ENCODE measurements around the gene INIP. TPM values are rescaled to one million over a fixed set of nuclear protein-coding genes. Genes with fewer than 3 reads are reported as not detected.
A peak's percentile ranks its signal among the peaks of the same experiment; 100 is the strongest.

INIP gene, protein sequence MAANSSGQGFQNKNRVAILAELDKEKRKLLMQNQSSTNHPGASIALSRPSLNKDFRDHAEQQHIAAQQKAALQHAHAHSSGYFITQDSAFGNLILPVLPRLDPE
- total RNA-seq (14.6 TPM), polyA plus RNA-seq (10 to 100 TPM; 33.4 to 55.4 (median 54.3) TPM)

- peaks cover 6% of the 10 kb centered on the region for H3K27me3 Mint-ChIP-seq
Observed at GRCh38 chr9:112717661-112718331, at the start of gene INIP. INIP (minus strand) TSS chr9:112718117; CDS start chr9:112716485, 1,632 bp downstream.

GRCh38 chr9:112765281-112765680 lies 47.4 kb upstream of the INIP start:
- H3K4me1 Mint-ChIP-seq: peaks cover 12 to 46% (median 30%) of the 10 kb centered on the region in 4 donors

More at GRCh38 chr9:112717661-112718331, at the start of gene INIP:
- peak within 1 kb of the TSS; percentile 92 for H3K4me3 ChIP-seq (ENCODE audit: low read depth, low read length)
- Mint-ChIP-seq H3K4me1 (peaks cover 14 to 41% (median 24%) of the 10 kb centered on the region in 4 donors), H3K27ac (peak within 1 kb of the TSS; percentile 92 to 98 (median 98)), H3K9me3 (peaks cover 0 to 1% (median 0%) of the 10 kb centered on the region in 7 donors), H3K36me3 (peaks cover 3% of the 10 kb centered on the region), H3K4me3 (peak within 1 kb of the TSS; percentile 97 to 99 (median 98))
- peaks cover 7% of the 10 kb centered on the region for H3K36me3 ChIP-seq (ENCODE audit: control insufficient read depth, insufficient read depth, low read length)
- H3K9me3 ChIP-seq (ENCODE audit: control insufficient read depth in 2 of 2, low read length in 2 of 2): no peaks in the 10 kb centered on the region
- H3K4me1 ChIP-seq (ENCODE audit: control insufficient read depth, insufficient read depth, low read length, poor library complexity, severe bottlenecking): peaks cover 24% of the 10 kb centered on the region
- H3K27me3 ChIP-seq (ENCODE audit: control insufficient read depth, insufficient read depth, low read length): no peaks in the 10 kb centered on the region
- peak; percentile 96 to 99 (median 98) for DNase-seq
- peak; percentile 93 for ATAC-seq (ENCODE audit: low read depth in 2 of 2)
- H3K27ac ChIP-seq (ENCODE audit: insufficient read depth, low read length, poor library complexity, severe bottlenecking): peak within 1 kb of the TSS; percentile 95

GRCh38 chr9:112764837-112765236 lies 46.9 kb upstream of the INIP start:
- Histone ChIP-seq H3K27me3 (ENCODE audit: control insufficient read depth, insufficient read depth, low read length) (no peaks in the 10 kb centered on the region), H3K27ac (ENCODE audit: insufficient read depth, low read length, poor library complexity, severe bottlenecking) (no peak overlapping the region), H3K36me3 (ENCODE audit: control insufficient read depth, insufficient read depth, low read length) (no peaks in the 10 kb centered on the region), H3K4me1 (ENCODE audit: control insufficient read depth, insufficient read depth, low read length, poor library complexity, severe bottlenecking) (peaks cover 4% of the 10 kb centered on the region), H3K9me3 (ENCODE audit: control insufficient read depth in 2 of 2, low read length in 2 of 2) (peaks cover 3 to 5% of the 10 kb centered on the region in 2 experiments), H3K4me3 (ENCODE audit: low read depth, low read length) (no peak overlapping the region)
- Mint-ChIP-seq H3K9me3 (peaks cover 0 to 8% (median 3%) of the 10 kb centered on the region in 7 donors), H3K4me1 (peaks cover 12 to 50% (median 32%) of the 10 kb centered on the region in 4 donors), H3K27ac (peak overlapping the region in 2 of 3 donors; percentile 13 to 44), H3K36me3 (peaks cover 28% of the 10 kb centered on the region), H3K27me3 (no peaks in the 10 kb centered on the region), H3K4me3 (no peak overlapping the region)
- no peak for ATAC-seq (ENCODE audit: low read depth in 2 of 2)
- DNase-seq: no peak

More at GRCh38 chr9:112765281-112765680, 47.4 kb upstream of the INIP start:
- peaks cover under 1% of the 10 kb centered on the region for H3K36me3 ChIP-seq (ENCODE audit: control insufficient read depth, insufficient read depth, low read length)
- ATAC-seq (ENCODE audit: low read depth in 2 of 2) (no peak), DNase-seq (no peak)
- Mint-ChIP-seq H3K4me3 (no peak overlapping the region), H3K9me3 (peaks cover 0 to 8% (median 3%) of the 10 kb centered on the region in 7 donors), H3K36me3 (peaks cover 28% of the 10 kb centered on the region), H3K27ac (peak overlapping the region in 1 of 3 donors; percentile 13), H3K27me3 (no peaks in the 10 kb centered on the region)
- no peaks in the 10 kb centered on the region for H3K27me3 ChIP-seq (ENCODE audit: control insufficient read depth, insufficient read depth, low read length)
- no peak overlapping the region for H3K27ac ChIP-seq (ENCODE audit: insufficient read depth, low read length, poor library complexity, severe bottlenecking)
- H3K4me1 ChIP-seq (ENCODE audit: control insufficient read depth, insufficient read depth, low read length, poor library complexity, severe bottlenecking): peaks cover 4% of the 10 kb centered on the region
- peaks cover 3 to 5% of the 10 kb centered on the region in 2 experiments for H3K9me3 ChIP-seq (ENCODE audit: control insufficient read depth in 2 of 2, low read length in 2 of 2)
- H3K4me3 ChIP-seq (ENCODE audit: low read depth, low read length): no peak overlapping the region

- Histone ChIP-seq H3K27me3 (ENCODE audit: control insufficient read depth, insufficient read depth, low read length) (no peaks in the 10 kb centered on the region), H3K4me3 (ENCODE audit: low read depth, low read length) (no peak overlapping the region), H3K27ac (ENCODE audit: insufficient read depth, low read length, poor library complexity, severe bottlenecking) (no peak overlapping the region), H3K36me3 (ENCODE audit: control insufficient read depth, insufficient read depth, low read length) (no peaks in the 10 kb centered on the region), H3K4me1 (ENCODE audit: control insufficient read depth, insufficient read depth, low read length, poor library complexity, severe bottlenecking) (peaks cover 4% of the 10 kb centered on the region), H3K9me3 (ENCODE audit: control insufficient read depth in 2 of 2, low read length in 2 of 2) (peaks cover 3 to 5% of the 10 kb centered on the region in 2 experiments)
- H3K27me3 Mint-ChIP-seq: no peaks in the 10 kb centered on the region
- H3K9me3 Mint-ChIP-seq: peaks cover 0 to 8% (median 3%) of the 10 kb centered on the region in 7 donors
- H3K27ac Mint-ChIP-seq: peak overlapping the region in 1 of 3 donors; percentile 12
- no peak for DNase-seq
- no peak for ATAC-seq (ENCODE audit: low read depth in 2 of 2)
- H3K36me3 Mint-ChIP-seq: peaks cover 24% of the 10 kb centered on the region
- no peak overlapping the region for H3K4me3 Mint-ChIP-seq
- H3K4me1 Mint-ChIP-seq: peaks cover 12 to 48% (median 32%) of the 10 kb centered on the region in 4 donors
Observed at GRCh38 chr9:112764344-112764743, 46.4 kb upstream of the INIP start.

DNA sequence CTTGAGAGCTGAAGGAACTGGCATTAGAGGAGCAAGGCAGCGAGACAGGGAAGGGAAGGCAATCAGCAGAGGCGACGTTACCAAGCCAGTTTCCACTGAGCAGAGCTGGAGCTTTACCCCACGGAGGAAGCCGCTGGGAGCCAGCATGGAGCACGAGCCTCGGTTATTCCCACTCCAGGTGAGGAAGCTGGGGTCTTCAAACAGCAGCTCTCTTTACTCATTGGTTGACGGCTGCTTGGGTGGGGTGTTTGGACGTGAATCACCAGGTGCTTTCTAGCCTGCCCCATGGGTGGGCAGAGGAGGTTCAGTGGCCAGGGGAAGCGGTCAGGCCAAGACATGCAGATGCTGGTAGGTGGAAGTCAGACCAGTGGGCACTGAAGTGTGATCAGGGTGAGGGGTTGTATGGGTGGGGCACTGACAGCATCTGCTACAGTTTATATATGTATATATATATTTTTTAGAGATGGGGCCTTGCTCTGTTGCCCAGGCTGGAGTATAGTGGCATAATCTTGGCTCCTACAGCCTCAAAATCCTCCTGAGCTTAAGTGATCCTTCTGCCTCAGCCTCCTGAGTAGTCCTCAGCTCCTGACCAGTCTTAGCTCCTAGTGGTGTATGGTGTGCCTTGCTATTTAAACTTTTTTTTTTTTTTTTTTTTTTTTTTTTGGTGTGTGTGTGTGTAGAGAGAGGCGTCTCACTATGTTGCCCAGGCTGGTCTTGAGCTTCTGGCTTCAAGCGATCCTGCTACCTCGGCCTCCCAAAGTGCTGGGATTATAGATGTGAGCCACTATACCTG lies 45.0 kb upstream of the INIP start:
- ATAC-seq (ENCODE audit: low read depth in 2 of 2) (no peak), DNase-seq (no peak)
- H3K27ac ChIP-seq (ENCODE audit: insufficient read depth, low read length, poor library complexity, severe bottlenecking): no peak overlapping the region
- Mint-ChIP-seq H3K27ac (peak overlapping the region in 1 of 3 donors; percentile 38), H3K36me3 (peaks cover 22% of the 10 kb centered on the region), H3K4me1 (peaks cover 7 to 49% (median 30%) of the 10 kb centered on the region in 4 donors), H3K4me3 (peak overlapping the region in 1 of 4 donors; percentile 12), H3K27me3 (no peaks in the 10 kb centered on the region), H3K9me3 (peaks cover 0 to 8% (median 3%) of the 10 kb centered on the region in 7 donors)
- H3K4me3 ChIP-seq (ENCODE audit: low read depth, low read length): no peak overlapping the region
- H3K9me3 ChIP-seq (ENCODE audit: control insufficient read depth in 2 of 2, low read length in 2 of 2): peaks cover 3 to 5% of the 10 kb centered on the region in 2 experiments
- no peaks in the 10 kb centered on the region for H3K36me3 ChIP-seq (ENCODE audit: control insufficient read depth, insufficient read depth, low read length)
- H3K4me1 ChIP-seq (ENCODE audit: control insufficient read depth, insufficient read depth, low read length, poor library complexity, severe bottlenecking): peaks cover 4% of the 10 kb centered on the region
- H3K27me3 ChIP-seq (ENCODE audit: control insufficient read depth, insufficient read depth, low read length): no peaks in the 10 kb centered on the region

- H3K27ac Mint-ChIP-seq: peak overlapping the region in 1 of 3 donors; percentile 39
- peaks cover 0 to 8% (median 2%) of the 10 kb centered on the region in 7 donors for H3K9me3 Mint-ChIP-seq
- Histone ChIP-seq H3K4me3 (ENCODE audit: low read depth, low read length) (no peak overlapping the region), H3K4me1 (ENCODE audit: control insufficient read depth, insufficient read depth, low read length, poor library complexity, severe bottlenecking) (peaks cover 4% of the 10 kb centered on the region), H3K9me3 (ENCODE audit: control insufficient read depth in 2 of 2, low read length in 2 of 2) (peaks cover 3 to 5% of the 10 kb centered on the region in 2 experiments), H3K27ac (ENCODE audit: insufficient read depth, low read length, poor library complexity, severe bottlenecking) (no peak overlapping the region), H3K27me3 (ENCODE audit: control insufficient read depth, insufficient read depth, low read length) (no peaks in the 10 kb centered on the region), H3K36me3 (ENCODE audit: control insufficient read depth, insufficient read depth, low read length) (no peaks in the 10 kb centered on the region)
- H3K36me3 Mint-ChIP-seq: peaks cover 27% of the 10 kb centered on the region
- H3K27me3 Mint-ChIP-seq: no peaks in the 10 kb centered on the region
- ATAC-seq (ENCODE audit: low read depth in 2 of 2) (no peak), DNase-seq (no peak)
- H3K4me1 Mint-ChIP-seq: peaks cover 6 to 53% (median 35%) of the 10 kb centered on the region in 4 donors
- H3K4me3 Mint-ChIP-seq: no peak overlapping the region
Observed at GRCh38 chr9:112761912-112762655, 44.2 kb upstream of the INIP start.

GRCh38 chr9:112760821-112761220 lies 42.9 kb upstream of the INIP start:
- H3K4me1 Mint-ChIP-seq: peaks cover 0 to 62% (median 41%) of the 10 kb centered on the region in 4 donors
- H3K36me3 Mint-ChIP-seq: peaks cover 20% of the 10 kb centered on the region
- H3K27me3 Mint-ChIP-seq: no peaks in the 10 kb centered on the region
- Histone ChIP-seq H3K4me3 (ENCODE audit: low read depth, low read length) (no peak overlapping the region), H3K36me3 (ENCODE audit: control insufficient read depth, insufficient read depth, low read length) (no peaks in the 10 kb centered on the region), H3K27me3 (ENCODE audit: control insufficient read depth, insufficient read depth, low read length) (no peaks in the 10 kb centered on the region), H3K9me3 (ENCODE audit: control insufficient read depth in 2 of 2, low read length in 2 of 2) (no peaks in the 10 kb centered on the region), H3K27ac (ENCODE audit: insufficient read depth, low read length, poor library complexity, severe bottlenecking) (no peak overlapping the region), H3K4me1 (ENCODE audit: control insufficient read depth, insufficient read depth, low read length, poor library complexity, severe bottlenecking) (peaks cover 5% of the 10 kb centered on the region)
- H3K9me3 Mint-ChIP-seq: peaks cover 0 to 1% (median 0%) of the 10 kb centered on the region in 7 donors
- peak overlapping the region; percentile 3 to 82 (median 24) for H3K27ac Mint-ChIP-seq
- H3K4me3 Mint-ChIP-seq: no peak overlapping the region
- DNase-seq (no peak), ATAC-seq (ENCODE audit: low read depth in 2 of 2) (no peak)

Measured in CD4-positive, CD25-positive, alpha-beta regulatory T cell (primary cell).